Measurements from ENCODE around the gene VEGFB. TPM values are rescaled to one million over a fixed set of nuclear protein-coding genes. Genes with fewer than 3 reads are reported as not detected.

VEGFB gene
- total RNA-seq, 2 donors from 2014 or later: 74.1 to 83.5 TPM

- Mint-ChIP-seq H3K4me1 (peaks cover 9% of the 10 kb centered on the region), H3K27ac (peak overlapping the region; percentile 85)
Measured at GRCh38 chr11:64252003-64252872, 17.9 kb downstream of the VEGFB start.

GRCh38 chr11:64253043-64253442 is 18.7 kb downstream of the VEGFB start:
- no peak for ATAC-seq (replicated peaks)
- Mint-ChIP-seq H3K36me3 (ENCODE audit: low read depth) (peaks cover 12% of the 10 kb centered on the region), H3K27ac (no peak overlapping the region), H3K27me3 (no peaks in the 10 kb centered on the region), H3K4me1 (peaks cover 6% of the 10 kb centered on the region), H3K9me3 (no peaks in the 10 kb centered on the region), H3K4me3 (peak overlapping the region; percentile 92)

More at GRCh38 chr11:64252003-64252872, 17.9 kb downstream of the VEGFB start:
- H3K9me3 Mint-ChIP-seq: no peaks in the 10 kb centered on the region
- no peak for ATAC-seq (replicated peaks)
- H3K27me3 Mint-ChIP-seq: no peaks in the 10 kb centered on the region
- H3K4me3 Mint-ChIP-seq: peak overlapping the region; percentile 92
- peaks cover 6% of the 10 kb centered on the region for H3K36me3 Mint-ChIP-seq (ENCODE audit: low read depth)

GRCh38 chr11:64253481-64253880 is 19.1 kb downstream of the VEGFB start:
- Mint-ChIP-seq H3K4me3 (peak overlapping the region; percentile 92), H3K27ac (no peak overlapping the region), H3K27me3 (no peaks in the 10 kb centered on the region), H3K9me3 (no peaks in the 10 kb centered on the region), H3K4me1 (peaks cover 6% of the 10 kb centered on the region), H3K36me3 (ENCODE audit: low read depth) (peaks cover 15% of the 10 kb centered on the region)
- ATAC-seq (replicated peaks): no peak

- no peaks in the 10 kb centered on the region for H3K27me3 Mint-ChIP-seq
- H3K9me3 Mint-ChIP-seq: no peaks in the 10 kb centered on the region
- H3K27ac Mint-ChIP-seq: no peak overlapping the region
- H3K4me1 Mint-ChIP-seq: peaks cover 7% of the 10 kb centered on the region
- no peak overlapping the region for H3K4me3 Mint-ChIP-seq
- no peak for ATAC-seq (replicated peaks)
- peaks cover 18% of the 10 kb centered on the region for H3K36me3 Mint-ChIP-seq (ENCODE audit: low read depth)
Measured at GRCh38 chr11:64254326-64254725, 19.9 kb downstream of the VEGFB start.

- no peaks in the 10 kb centered on the region for H3K9me3 Mint-ChIP-seq
- H3K27ac Mint-ChIP-seq: no peak overlapping the region
- peaks cover 16% of the 10 kb centered on the region for H3K4me1 Mint-ChIP-seq
- no peak overlapping the region for H3K4me3 Mint-ChIP-seq
- no peak for ATAC-seq (replicated peaks)
- peaks cover 26% of the 10 kb centered on the region for H3K36me3 Mint-ChIP-seq (ENCODE audit: low read depth)
- H3K27me3 Mint-ChIP-seq: no peaks in the 10 kb centered on the region
Measured at GRCh38 chr11:64255135-64256128, 21.0 kb downstream of the VEGFB start.

GRCh38 chr11:64256300-64256699 is 21.9 kb downstream of the VEGFB start:
- ATAC-seq (replicated peaks): no peak
- no peaks in the 10 kb centered on the region for H3K9me3 Mint-ChIP-seq
- H3K4me1 Mint-ChIP-seq: peaks cover 16% of the 10 kb centered on the region
- H3K4me3 Mint-ChIP-seq: no peak overlapping the region
- H3K36me3 Mint-ChIP-seq (ENCODE audit: low read depth): peaks cover 26% of the 10 kb centered on the region
- H3K27me3 Mint-ChIP-seq: no peaks in the 10 kb centered on the region
- H3K27ac Mint-ChIP-seq: no peak overlapping the region

GRCh38 chr11:64258356-64258755 is 24.0 kb downstream of the VEGFB start:
- Mint-ChIP-seq H3K4me1 (peaks cover 16% of the 10 kb centered on the region), H3K9me3 (no peaks in the 10 kb centered on the region)
- ATAC-seq (replicated peaks): no peak

GRCh38 chr11:64258946-64259532 is 24.7 kb downstream of the VEGFB start:
- ATAC-seq (replicated peaks): no peak
- H3K36me3 Mint-ChIP-seq (ENCODE audit: low read depth): peaks cover 36% of the 10 kb centered on the region
- peaks cover 11% of the 10 kb centered on the region for H3K4me1 Mint-ChIP-seq
- peak overlapping the region; percentile 49 for H3K4me3 Mint-ChIP-seq
- no peaks in the 10 kb centered on the region for H3K27me3 Mint-ChIP-seq
- H3K27ac Mint-ChIP-seq: peak overlapping the region; percentile 77
- H3K9me3 Mint-ChIP-seq: no peaks in the 10 kb centered on the region

More at GRCh38 chr11:64258356-64258755, 24.0 kb downstream of the VEGFB start:
- Mint-ChIP-seq H3K4me3 (no peak overlapping the region), H3K27me3 (no peaks in the 10 kb centered on the region), H3K27ac (no peak overlapping the region), H3K36me3 (ENCODE audit: low read depth) (peaks cover 41% of the 10 kb centered on the region)

- Mint-ChIP-seq H3K9me3 (no peaks in the 10 kb centered on the region), H3K27ac (peak overlapping the region; percentile 77), H3K4me3 (peak overlapping the region; percentile 49), H3K36me3 (ENCODE audit: low read depth) (peaks cover 35% of the 10 kb centered on the region), H3K27me3 (no peaks in the 10 kb centered on the region), H3K4me1 (peaks cover 10% of the 10 kb centered on the region)
- peak; percentile 71 for ATAC-seq (replicated peaks)
Measured at GRCh38 chr11:64259533-64260067, 25.2 kb downstream of the VEGFB start.

- ATAC-seq (replicated peaks): peak; percentile 74
- Mint-ChIP-seq H3K4me3 (peak overlapping the region; percentile 49), H3K27ac (peak overlapping the region; percentile 77)
Measured at GRCh38 chr11:64260147-64260708, 25.8 kb downstream of the VEGFB start.

GRCh38 chr11:64261556-64262080 is 27.2 kb downstream of the VEGFB start:
- Mint-ChIP-seq H3K4me1 (peaks cover 10% of the 10 kb centered on the region), H3K27ac (no peak overlapping the region), H3K4me3 (no peak overlapping the region), H3K36me3 (ENCODE audit: low read depth) (peaks cover 40% of the 10 kb centered on the region), H3K9me3 (no peaks in the 10 kb centered on the region), H3K27me3 (no peaks in the 10 kb centered on the region)
- no peak for ATAC-seq (replicated peaks)

More at GRCh38 chr11:64260147-64260708, 25.8 kb downstream of the VEGFB start:
- Mint-ChIP-seq H3K9me3 (no peaks in the 10 kb centered on the region), H3K4me1 (peaks cover 10% of the 10 kb centered on the region), H3K27me3 (no peaks in the 10 kb centered on the region), H3K36me3 (ENCODE audit: low read depth) (peaks cover 35% of the 10 kb centered on the region)

- no peak for ATAC-seq (replicated peaks)
- Mint-ChIP-seq H3K9me3 (no peaks in the 10 kb centered on the region), H3K36me3 (ENCODE audit: low read depth) (peaks cover 40% of the 10 kb centered on the region), H3K4me3 (no peak overlapping the region), H3K4me1 (peaks cover 10% of the 10 kb centered on the region), H3K27ac (no peak overlapping the region), H3K27me3 (no peaks in the 10 kb centered on the region)
Measured at GRCh38 chr11:64262271-64263002, 28.1 kb downstream of the VEGFB start.
